AG09309 (cell line): ENCODE data around the gene REG1B.

ENCODE experiments used
- DNase-seq: peaks from one replicate; pipeline ENCODE4 v3.0.0-alpha.2; 2010; ENCODE audit warnings: low read depth
- H3K4me3 ChIP-seq: 2 replicates; pipeline ENCODE4 v1.5.1; 2011; ENCODE audit warnings: mild to moderate bottlenecking, low read depth, low read length, moderate library complexity; ENCODE audit not compliant: control insufficient read depth
- CTCF ChIP-seq: IDR thresholded peaks from 2 replicates; pipeline ENCODE4 v1.5.1; 2011; ENCODE audit warnings: mild to moderate bottlenecking, low read depth, low read length, inconsistent platforms; ENCODE audit not compliant: insufficient read depth, control insufficient read depth; ENCODE audit errors: missing control alignments

Gene REG1B

GRCh38 chr2:79087785-79088364 is at the start of gene REG1B:
Gene REG1B, minus strand, starts transcription at chr2:79087993. Its CDS starts 381 bp downstream, at chr2:79087612.
- no peak for TF ChIP-seq CTCF
- H3K4me3 ChIP-seq = no peak within 1 kb of the TSS
- no peak for DNase-seq

- no peak for TF ChIP-seq CTCF
- no peak for DNase-seq
- H3K4me3 ChIP-seq = no peak overlapping the region
Observed at GRCh38 chr2:79131687-79132086, 43.9 kb upstream of the REG1B start.

- TF ChIP-seq CTCF = no peak
Observed at GRCh38 chr2:79129804-79130203, 42.0 kb upstream of the REG1B start.

GRCh38 chr2:79129260-79129659 is 41.5 kb upstream of the REG1B start:
- no peak for TF ChIP-seq CTCF
- DNase-seq = no peak

More at GRCh38 chr2:79129804-79130203, 42.0 kb upstream of the REG1B start:
- no peak overlapping the region for H3K4me3 ChIP-seq
- DNase-seq = no peak

GRCh38 chr2:79128406-79128805 is 40.6 kb upstream of the REG1B start:
- TF ChIP-seq CTCF = no peak
- no peak for DNase-seq
- H3K4me3 ChIP-seq = no peak overlapping the region

More at GRCh38 chr2:79129260-79129659, 41.5 kb upstream of the REG1B start:
- H3K4me3 ChIP-seq = no peak overlapping the region

- no peak for DNase-seq
- H3K4me3 ChIP-seq = no peak overlapping the region
- TF ChIP-seq CTCF = no peak
Observed at GRCh38 chr2:79125721-79125985, 37.9 kb upstream of the REG1B start.
